Chondrocyte (in vitro differentiated cells): ENCODE results near the gene GBP7. TPM values are rescaled to one million over a fixed set of nuclear protein-coding genes. Genes with fewer than 3 reads are reported as not detected.
"Not testable (repeated sequence)": the region's sequence is repeated elsewhere in the genome, so short reads cannot be mapped to it uniquely, and the experiment has no call there.

Source experiments
- DNase-seq: peaks from one replicate; pipeline ENCODE4 v3.0.0; 2021; ENCODE audit warnings: mixed read lengths, low spot score
- H3K27ac Mint-ChIP-seq: one replicate; pipeline ENCODE4 v1.8.0; 2021; ENCODE audit warnings: mild to moderate bottlenecking, moderate library complexity, mixed read lengths; ENCODE audit not compliant: unreplicated experiment
- H3K27me3 Mint-ChIP-seq: 2 replicates; pipeline ENCODE4 v1.8.0; 2021; ENCODE audit warnings: low read depth, mixed read lengths
- H3K36me3 Mint-ChIP-seq: 2 replicates; pipeline ENCODE4 v1.8.0; 2021; ENCODE audit warnings: low read depth, mixed read lengths
- H3K4me1 Mint-ChIP-seq: 2 replicates; pipeline ENCODE4 v1.8.0; 2021; ENCODE audit warnings: low read depth, mild to moderate bottlenecking, mixed read lengths
- H3K4me3 Mint-ChIP-seq: one replicate; pipeline ENCODE4 v1.8.0; 2021; ENCODE audit warnings: mild to moderate bottlenecking, moderate library complexity, mixed read lengths; ENCODE audit not compliant: unreplicated experiment
- H3K9me3 Mint-ChIP-seq: 2 replicates; pipeline ENCODE4 v1.8.0; 2021; ENCODE audit warnings: low read depth, mixed read lengths
- CTCF ChIP-seq: fragments of 200-600 bp; sonication (generic); IDR thresholded peaks from 2 replicates; pipeline ENCODE4 v1.5.0; 2021; ENCODE audit warnings: antibody characterized with exemption, mild to moderate bottlenecking, moderate library complexity
- total RNA-seq: library from RNA; stranded (reverse); gene quantifications from 3 replicates; pipeline ENCODE4 v1.2.1, GENCODE V29; 2021

The GBP7 gene
- total RNA-seq, 1 donor from 2014 or later = not detected

DNA sequence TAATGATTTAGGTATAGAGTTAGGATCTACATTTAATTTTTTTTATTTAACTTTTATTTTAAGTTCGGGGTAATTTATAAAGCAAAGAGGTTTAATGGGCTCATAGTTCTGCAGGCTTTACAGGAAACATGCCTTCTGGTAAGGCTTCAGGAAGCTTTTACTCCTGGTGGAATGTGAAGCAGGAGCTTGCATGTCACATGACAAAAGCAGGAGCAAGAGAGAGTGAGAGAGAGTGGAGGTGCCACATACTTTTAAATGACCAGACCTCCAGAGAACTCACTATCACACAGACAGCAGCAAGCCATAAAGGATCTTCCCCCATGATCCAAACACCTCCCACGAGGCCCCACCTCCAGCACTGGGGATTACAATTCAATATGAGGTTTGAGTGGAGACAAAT is 32.3 kb downstream of the GBP7 start:
- Mint-ChIP-seq H3K27me3 (peaks cover 22% of the 10 kb centered on the region), H3K27ac (no peak overlapping the region), H3K4me3 (no peak overlapping the region), H3K9me3 (peaks cover 2% of the 10 kb centered on the region), H3K36me3 (no peaks in the 10 kb centered on the region), H3K4me1 (no peaks in the 10 kb centered on the region)
- no peak for DNase-seq
- TF ChIP-seq CTCF = no peak

- H3K4me1 Mint-ChIP-seq = no peaks in the 10 kb centered on the region
- H3K27me3 Mint-ChIP-seq = peaks cover 15% of the 10 kb centered on the region
- no peaks in the 10 kb centered on the region for H3K36me3 Mint-ChIP-seq
- no peak for DNase-seq
- H3K27ac Mint-ChIP-seq = no peak overlapping the region
- peaks cover 8% of the 10 kb centered on the region for H3K9me3 Mint-ChIP-seq
- H3K4me3 Mint-ChIP-seq = no peak overlapping the region
- no peak for TF ChIP-seq CTCF
Measured at GRCh38 chr1:89142160-89142559, 33.6 kb downstream of the GBP7 start.

- no peak for TF ChIP-seq CTCF
- Mint-ChIP-seq H3K27me3 (peaks cover 23% of the 10 kb centered on the region), H3K27ac (no peak overlapping the region), H3K9me3 (peaks cover 14% of the 10 kb centered on the region), H3K4me3 (no peak overlapping the region), H3K4me1 (no peaks in the 10 kb centered on the region), H3K36me3 (no peaks in the 10 kb centered on the region)
- no peak for DNase-seq
Measured at GRCh38 chr1:89133747-89134146, 42.1 kb downstream of the GBP7 start.

GRCh38 chr1:89130716-89131115 is 45.1 kb downstream of the GBP7 start:
- Mint-ChIP-seq H3K4me1 (peaks cover 4% of the 10 kb centered on the region), H3K9me3 (peaks cover 2% of the 10 kb centered on the region), H3K4me3 (no peak overlapping the region), H3K27ac (no peak overlapping the region), H3K36me3 (no peaks in the 10 kb centered on the region), H3K27me3 (peaks cover 13% of the 10 kb centered on the region)
- TF ChIP-seq CTCF = no peak
- DNase-seq = no peak

DNA sequence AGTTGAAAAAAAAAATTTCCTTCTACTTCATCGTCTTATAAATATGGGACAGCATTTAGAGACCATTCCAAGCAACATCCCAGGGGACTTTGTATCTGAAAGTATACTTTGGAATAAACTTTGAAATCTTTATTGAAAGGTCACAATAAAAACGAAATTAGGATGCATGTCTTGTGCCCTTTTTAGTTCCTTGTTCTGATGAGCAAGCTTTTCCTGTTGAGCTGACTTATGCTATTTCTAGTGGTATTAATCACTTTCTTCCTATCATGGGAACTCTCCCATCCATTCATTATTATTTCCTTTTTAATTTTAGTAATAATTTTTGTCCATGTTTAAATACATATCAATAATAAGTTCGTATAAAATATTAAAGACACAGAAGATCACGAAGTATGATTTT is 45.9 kb downstream of the GBP7 start:
- Mint-ChIP-seq H3K27me3 (peaks cover 11% of the 10 kb centered on the region), H3K36me3 (no peaks in the 10 kb centered on the region)
- no peak for DNase-seq

GRCh38 chr1:89128003-89128458 is 47.8 kb downstream of the GBP7 start:
- DNase-seq = peak; percentile 52
- H3K27me3 Mint-ChIP-seq, H3K4me3 Mint-ChIP-seq, H3K27ac Mint-ChIP-seq, H3K36me3 Mint-ChIP-seq, H3K4me1 Mint-ChIP-seq, H3K9me3 Mint-ChIP-seq: not testable (repeated sequence)

More for the DNA sequence above, 45.9 kb downstream of the GBP7 start:
- Mint-ChIP-seq H3K9me3 (peaks cover 2% of the 10 kb centered on the region), H3K27ac (no peak overlapping the region), H3K4me1 (peaks cover 7% of the 10 kb centered on the region), H3K4me3 (no peak overlapping the region)
- TF ChIP-seq CTCF = no peak

DNA sequence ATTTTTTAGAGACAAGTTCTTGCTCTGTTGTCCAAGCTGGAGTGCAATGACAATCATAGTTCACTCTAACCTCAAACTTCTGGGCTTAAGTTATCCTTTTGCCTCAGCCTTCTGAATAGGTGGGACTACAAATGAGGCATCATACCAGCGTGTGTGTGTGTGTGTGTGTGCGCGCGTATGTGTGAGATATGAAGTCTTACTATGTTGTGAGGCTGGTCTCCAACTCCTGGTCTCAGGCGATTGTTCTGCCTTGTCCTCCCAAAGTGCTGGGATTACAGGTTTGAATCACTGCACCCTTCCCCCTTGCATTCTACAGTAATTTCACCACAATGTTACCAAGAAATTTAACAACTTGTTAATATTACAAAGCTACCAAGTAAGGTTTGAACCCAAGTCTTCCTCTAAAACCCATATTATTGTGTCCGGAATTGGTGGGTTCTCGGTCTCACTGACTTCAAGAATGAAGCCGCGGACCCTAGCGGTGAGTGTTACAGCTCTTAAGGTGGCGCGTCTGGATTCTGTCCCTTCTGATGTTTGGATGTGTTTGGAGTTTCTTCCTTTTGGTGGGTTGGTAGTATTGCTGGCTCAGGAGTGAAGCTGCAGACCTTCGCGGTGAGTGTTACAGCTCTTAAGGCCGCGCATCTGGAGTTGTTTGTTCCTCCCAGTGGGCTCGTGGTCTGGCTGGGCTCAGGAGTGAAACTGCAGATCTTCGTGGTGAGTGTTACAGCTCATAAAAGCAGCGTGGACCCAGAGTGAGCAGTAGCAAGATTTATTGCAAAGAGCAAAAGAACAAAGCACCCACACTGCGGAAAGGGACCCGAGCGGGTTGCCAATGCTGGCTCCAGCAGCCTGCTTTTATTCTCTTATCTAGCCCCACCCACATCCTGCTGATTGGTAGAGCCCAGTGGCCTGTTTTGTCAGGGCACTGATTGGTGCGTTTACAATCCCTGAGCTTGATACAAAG is 48.9 kb downstream of the GBP7 start:
- not testable (repeated sequence) for H3K4me3 Mint-ChIP-seq, H3K36me3 Mint-ChIP-seq, H3K4me1 Mint-ChIP-seq, H3K27ac Mint-ChIP-seq, DNase-seq, H3K27me3 Mint-ChIP-seq, H3K9me3 Mint-ChIP-seq
